HG03103 (cell line): ENCODE results near the gene ARIH2.

Experiments
- ATAC-seq: cut with Tn5 transposase; IDR thresholded peaks from one replicate; pipeline ENCODE4 v1.9.1; 2021; ENCODE audit warnings: low read depth; ENCODE audit not compliant: unreplicated experiment

The ARIH2 gene

DNA sequence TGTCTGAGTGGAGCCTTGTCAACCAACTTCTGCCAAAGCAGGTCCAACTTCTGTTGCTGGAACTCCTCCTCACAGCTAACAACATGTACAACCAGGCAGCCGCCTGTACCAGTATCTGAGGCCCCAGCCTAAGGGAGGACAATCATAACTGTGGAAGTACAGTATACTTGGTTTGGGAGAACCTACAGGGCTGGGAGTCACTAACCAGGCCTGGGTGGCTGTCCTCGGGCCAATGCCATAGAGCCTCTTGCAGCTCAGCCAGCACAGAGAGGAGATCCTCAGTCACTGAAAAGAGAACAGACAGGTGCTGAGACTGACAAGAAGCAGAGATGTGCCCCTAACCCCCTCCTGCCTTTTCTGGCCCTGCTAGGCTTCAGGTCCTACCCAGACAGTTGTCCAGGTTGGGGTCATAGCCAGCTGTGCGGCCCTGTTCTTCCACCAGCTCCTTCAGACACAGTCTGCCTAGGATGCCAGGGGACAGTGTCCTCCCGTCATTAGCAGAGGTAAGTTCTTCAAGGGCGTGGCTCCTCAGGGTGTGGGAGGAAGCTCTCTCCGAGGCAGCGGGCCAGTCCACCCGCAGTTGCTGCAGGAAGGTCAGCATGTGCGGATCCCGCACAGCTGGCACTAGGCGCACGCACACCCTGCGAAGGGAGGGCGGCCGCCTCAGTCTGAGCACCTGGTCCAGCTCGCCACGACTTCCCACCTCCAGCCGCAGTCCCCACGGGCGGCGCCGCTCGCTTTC is 98.8 kb downstream of the ARIH2 start:
- ATAC-seq, result no peak

- no peak for ATAC-seq
These were observed 99.5 kb downstream of the ARIH2 start, which contains the start of gene DALRD3 for GRCh38 chr3:49017971-49018706. TSS of gene DALRD3 (minus strand) at chr3:49018580. CDS start at chr3:49018564, 16 bp downstream.

DNA sequence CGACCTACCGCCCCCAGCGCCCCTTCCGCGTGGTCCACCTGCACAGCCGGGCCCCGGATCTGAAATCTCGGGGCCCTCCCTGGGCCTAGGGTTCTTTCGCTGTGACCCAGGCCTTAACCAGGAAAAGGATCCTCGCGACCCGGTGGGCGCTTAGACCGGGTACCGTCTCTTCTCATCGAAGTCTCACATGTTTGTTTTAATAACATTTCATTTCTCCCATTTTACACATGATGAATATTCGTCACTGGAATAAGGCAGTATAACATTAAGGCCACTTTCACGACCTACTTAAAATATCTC is 100.0 kb downstream of the ARIH2 start:
- no peak for ATAC-seq

DNA sequence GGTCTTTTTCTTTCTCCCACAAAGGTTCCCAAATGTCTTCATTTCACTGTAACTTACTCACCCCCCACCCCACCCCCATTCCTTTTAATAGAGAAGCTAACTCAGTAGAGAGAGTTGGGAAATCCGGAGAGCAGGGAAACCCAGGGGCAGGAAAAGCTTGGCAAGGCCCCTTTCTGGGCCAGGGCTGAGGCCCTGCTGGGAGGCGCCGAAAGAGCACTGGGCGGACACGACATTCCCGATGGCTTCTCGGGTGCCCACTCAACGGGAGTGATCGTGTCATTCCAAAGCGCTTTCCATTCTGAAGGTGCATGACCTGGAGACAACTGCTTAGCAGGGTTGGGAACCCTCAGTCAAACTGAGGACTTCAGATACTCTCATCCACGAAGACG is 101.3 kb downstream of the ARIH2 start:
- no peak for ATAC-seq

- no peak for ATAC-seq
These were observed 101.9 kb downstream of the ARIH2 start for GRCh38 chr3:49020330-49021212.

GRCh38 chr3:49021213-49021812 is 102.7 kb downstream of the ARIH2 start:
- peak; percentile 36 for ATAC-seq

DNA sequence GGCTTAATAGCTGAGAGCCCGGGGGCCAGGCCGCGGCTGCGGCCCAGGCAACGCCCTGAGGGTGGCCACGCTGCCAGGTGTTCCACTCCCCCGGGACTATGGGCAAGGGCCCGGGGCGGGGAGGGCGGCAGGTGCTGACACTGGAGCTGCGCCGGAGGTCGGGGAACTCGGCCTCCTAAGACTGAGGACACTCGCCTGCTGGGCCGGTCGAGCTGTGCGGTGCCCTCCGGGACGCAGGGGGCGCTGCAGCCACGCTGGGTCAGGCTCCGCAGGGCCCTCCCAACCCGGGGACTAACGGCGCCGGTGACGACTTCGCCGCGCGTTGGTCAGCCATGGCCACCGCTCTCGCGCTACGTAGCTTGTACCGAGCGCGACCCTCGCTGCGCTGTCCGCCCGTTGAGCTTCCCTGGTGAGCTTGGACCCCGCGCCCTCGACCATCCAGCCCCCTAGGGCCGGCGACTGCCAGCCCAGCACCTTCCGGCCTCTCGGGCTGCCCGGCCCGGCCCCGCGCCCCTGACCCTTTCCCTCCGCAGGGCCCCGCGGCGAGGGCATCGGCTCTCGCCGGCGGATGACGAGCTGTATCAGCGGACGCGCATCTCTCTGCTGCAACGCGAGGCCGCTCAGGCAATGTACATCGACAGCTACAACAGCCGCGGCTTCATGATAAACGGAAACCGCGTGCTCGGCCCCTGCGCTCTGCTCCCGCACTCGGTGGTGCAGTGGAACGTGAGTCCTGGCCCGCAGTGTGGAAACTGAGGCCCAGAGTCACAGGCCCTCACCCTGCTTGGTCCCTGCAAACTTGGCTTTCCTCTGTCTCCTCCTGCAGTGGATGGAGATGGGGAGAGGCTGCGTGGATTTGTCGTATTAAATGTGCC is 103.4 kb downstream of the ARIH2 start, which contains the start of gene NDUFAF3:
NDUFAF3 (plus strand) TSS at position 309 of the 875 bp plus-strand sequence; CDS start at position 333, 24 bp downstream.
- ATAC-seq, result peak; percentile 43

GRCh38 chr3:49022688-49023171 is 104.1 kb downstream of the ARIH2 start:
- ATAC-seq, result no peak

DNA sequence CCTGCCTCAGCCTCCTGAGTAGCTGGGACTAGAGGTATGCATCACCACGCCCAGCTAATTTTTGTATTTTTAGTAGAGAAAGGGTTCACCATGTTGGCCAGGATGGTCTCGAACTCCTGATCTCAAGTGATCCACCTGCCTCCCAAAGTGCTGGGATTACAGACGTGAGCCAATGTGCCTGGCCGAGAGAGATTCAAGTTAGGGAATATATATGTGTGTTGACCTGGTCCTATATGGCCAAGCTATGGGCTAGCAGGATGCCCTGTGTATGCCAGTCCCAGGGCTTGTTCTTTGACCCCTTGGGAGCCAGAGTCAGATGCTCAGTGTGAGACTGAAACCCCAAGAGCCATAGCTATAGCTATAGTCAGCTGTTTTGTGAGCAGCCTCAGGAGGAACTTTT is 105.1 kb downstream of the ARIH2 start:
- no peak for ATAC-seq

DNA sequence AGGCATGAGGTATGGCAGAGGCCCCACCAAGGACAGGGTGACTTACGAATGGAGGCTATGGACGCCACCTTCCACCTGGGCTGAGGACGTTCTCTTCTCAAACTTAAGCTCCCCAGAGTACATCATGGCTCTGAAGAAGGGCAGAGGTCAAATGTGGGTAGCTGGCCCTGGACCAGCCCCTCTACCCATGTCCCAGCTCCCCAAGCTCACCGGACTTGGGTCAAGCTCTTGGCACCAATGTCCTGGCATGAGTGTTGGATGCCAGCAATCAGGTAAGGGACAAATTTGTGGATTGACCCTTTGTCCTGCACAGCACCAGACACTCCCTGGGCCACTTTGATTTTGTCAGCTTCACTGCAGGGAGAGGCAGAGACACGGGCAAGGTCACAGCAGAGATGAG is 105.8 kb downstream of the ARIH2 start:
- no peak for ATAC-seq

DNA sequence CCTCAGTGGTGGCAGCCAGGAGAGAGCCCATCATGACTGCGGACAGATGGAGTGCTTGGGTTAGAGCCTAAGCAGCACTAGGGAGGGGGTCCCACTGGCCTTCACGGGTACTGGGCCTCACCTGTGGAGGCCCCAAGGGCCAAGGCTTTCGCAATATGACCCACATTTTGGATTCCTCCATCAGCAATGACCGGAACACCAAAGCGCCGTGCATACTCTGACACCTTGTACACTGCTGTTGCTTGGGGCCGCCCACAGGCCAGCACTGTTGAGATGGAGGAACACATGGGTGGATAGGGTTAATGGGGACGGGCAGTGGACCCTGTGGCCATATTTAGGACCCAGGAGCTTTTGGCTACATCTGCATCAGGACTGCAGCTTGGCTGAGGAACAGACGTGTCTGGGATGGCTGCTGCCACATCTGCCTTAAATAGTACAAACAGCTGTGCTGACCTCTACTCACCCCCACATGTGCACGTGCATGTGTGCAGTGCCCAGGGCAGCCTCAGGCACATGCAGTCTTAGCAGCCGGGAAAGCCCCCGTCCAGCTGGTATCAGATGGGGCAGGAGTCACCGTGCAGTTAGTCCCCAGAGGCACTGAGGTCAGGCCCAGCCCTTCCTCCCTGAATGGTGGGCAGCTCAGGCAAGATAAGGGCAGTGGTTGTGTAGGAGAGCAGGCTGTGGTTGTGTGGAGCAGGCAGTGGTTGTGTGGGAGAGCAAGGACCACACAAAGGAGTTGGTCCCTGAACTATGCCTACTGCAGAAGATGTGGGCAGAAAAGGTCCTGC is 106.6 kb downstream of the ARIH2 start:
- no peak for ATAC-seq

- no peak for ATAC-seq
These were observed 107.3 kb downstream of the ARIH2 start for GRCh38 chr3:49025793-49026520.

DNA sequence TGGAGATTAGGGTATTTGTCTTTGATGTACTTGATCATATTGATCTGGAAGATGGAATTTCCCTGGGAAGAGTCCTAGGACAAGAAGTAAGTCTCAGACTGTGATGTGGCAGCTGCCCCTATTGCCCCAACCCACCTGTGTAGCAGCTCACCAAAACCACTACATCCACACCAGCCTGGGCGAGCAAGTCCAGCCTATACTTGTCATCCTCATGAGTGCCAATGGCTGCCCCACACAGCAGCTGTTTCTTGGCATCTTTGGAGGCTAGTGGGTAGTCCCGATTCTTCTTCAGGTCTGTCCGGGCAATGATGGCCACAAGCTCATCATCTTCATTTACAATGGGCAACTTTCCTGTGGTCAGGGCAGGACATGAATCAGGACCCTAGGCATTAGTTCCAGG is 107.9 kb downstream of the ARIH2 start:
- no peak for ATAC-seq

- ATAC-seq, result no peak
These were observed 109.0 kb downstream of the ARIH2 start for GRCh38 chr3:49027634-49028033.

DNA sequence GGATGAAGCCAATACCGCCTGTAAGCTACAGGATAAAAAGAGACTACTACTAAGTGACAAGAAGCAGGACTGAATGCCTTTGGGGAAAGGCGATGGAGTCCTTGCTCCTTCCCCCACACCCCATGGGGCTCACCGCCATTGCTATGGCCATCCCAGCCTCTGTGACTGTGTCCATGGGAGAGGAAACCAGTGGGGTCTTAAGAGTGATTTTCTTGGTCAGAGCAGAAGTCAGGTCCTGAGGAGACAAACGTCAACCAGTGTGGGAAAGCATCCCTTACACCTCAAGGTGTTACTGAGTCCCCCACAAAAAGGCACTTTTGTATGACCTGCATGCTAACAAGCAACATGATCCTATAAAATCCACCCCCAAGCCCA is 109.6 kb downstream of the ARIH2 start:
- ATAC-seq, result no peak

DNA sequence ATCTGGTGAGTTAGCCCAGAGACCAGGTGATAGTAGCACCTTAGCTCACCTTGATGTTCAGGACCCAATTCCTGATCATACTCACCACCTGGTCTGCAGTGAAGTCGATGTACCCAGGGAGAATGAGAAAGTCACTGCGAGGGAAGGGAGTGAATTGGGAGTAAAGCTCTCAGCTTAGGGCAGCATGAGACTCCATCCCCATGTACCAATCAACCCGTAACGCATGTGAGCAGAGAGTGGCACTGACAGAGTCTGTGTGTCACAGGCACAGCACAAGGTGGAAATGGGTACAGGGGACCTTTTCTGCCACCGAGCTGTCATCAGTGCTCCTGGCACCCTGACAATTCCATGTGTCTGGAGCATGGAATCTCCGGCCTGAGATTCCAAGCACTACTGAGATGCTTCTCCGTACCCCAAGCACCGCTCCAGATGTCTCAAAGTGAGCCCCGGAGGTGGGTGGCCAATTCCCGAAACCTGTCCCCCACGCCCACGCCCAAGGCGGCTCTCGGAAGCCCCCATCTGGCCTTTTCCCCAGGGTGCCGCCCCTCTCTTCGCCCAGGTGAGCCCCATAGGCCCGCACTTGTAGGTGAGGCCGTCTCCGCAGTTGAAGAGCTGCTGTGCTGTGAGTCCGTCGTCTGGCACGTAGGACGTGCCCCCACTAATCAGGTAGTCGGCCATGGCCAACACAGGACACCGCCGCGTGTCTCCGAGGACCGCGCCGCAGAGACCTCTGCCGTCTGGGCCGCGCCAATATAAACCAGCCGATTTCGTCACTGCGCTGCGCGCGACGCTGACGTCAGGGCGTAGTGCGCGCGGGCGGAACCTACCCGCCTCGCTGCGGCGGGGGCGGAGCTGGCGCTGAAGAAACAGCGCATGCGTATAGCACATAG is 110.3 kb downstream of the ARIH2 start, which contains the start of gene IMPDH2:
IMPDH2 (minus strand) TSS at position 726 of the 890 bp plus-strand sequence; CDS start at position 678, 48 bp downstream.
- peak; percentile 75 for ATAC-seq

GRCh38 chr3:49029563-49029884 is 110.9 kb downstream of the ARIH2 start:
- no peak for ATAC-seq
